ENCODE measurements around the gene CAPNS2.
"Not testable (repeated sequence)": the region's sequence is repeated elsewhere in the genome, so short reads cannot be mapped to it uniquely, and the experiment has no call there.

The CAPNS2 gene

GRCh38 chr16:55569025-55569424, 2.5 kb downstream of the CAPNS2 start:
- no peak for ATAC-seq

DNA sequence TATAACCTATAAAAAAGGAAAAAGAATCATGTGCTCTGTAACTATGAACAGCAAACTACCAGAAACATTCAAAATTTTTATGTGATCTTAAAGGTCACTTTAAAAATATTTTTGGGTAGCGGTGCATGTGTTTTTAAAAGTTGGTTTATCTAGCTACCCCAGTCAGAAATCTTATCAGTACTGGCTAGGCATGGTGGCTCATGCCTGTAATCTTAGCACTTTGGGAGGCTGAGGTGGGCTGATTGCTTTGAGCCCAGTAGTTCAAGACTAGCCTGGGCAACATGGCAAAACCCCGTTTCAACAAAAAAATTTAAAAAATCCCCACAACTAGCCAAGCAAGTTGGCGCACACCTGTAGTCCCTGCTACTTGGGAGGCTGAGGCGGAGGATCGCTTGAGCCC, 3.7 kb downstream of the CAPNS2 start:
- ATAC-seq = no peak

DNA sequence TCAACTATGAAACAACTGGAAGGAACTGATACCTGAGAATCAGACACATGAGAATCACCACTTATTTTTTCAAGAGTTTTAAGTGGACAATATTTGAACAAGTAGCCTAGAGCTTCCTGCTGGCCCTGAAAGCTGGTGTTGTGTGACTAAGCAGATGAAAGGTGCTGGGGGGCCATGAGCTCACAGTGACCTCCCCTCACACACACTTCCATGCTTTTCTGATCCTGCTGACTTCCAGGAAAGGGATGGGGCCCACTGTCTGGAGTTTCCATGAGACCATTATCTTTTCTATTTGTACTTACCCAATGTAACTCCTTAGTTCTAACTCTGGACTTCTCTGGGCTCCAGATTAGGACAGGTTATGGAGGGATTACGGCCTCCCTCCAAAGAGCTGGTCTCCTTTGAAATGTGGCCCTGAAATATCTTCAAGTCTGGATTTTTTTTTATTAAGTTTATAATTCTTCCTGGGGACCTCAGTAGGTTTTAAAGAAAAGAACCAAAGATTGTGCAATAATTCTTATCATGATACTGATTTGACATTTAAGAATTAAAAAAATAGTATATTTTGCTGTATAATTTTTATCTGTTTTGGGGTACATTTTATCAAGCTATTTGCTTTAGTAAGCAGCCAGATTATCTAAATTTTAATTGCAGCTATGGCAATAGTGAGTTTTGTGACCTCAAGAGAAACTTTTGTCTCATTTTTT, 4.9 kb downstream of the CAPNS2 start:
- ATAC-seq = no peak

DNA sequence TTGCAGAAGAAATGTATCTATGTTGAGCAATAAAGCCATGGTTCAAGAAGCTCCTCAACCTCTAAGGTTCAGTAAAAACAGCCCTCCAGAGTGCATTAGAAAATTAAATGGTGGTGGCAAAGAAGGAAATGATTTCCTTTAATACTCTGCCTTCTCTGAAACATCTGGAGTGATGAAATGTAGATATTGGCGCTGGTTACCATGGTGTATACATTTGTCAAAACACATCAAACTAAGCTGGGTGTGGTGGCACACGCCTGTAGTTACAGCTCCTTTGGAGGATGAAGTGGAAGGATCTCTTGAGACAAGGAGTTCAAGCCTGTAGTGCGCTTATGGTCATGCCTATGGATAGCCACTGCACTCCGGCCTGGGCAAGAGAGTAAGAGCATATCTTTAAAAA, 6.0 kb downstream of the CAPNS2 start:
- ATAC-seq = no peak

DNA sequence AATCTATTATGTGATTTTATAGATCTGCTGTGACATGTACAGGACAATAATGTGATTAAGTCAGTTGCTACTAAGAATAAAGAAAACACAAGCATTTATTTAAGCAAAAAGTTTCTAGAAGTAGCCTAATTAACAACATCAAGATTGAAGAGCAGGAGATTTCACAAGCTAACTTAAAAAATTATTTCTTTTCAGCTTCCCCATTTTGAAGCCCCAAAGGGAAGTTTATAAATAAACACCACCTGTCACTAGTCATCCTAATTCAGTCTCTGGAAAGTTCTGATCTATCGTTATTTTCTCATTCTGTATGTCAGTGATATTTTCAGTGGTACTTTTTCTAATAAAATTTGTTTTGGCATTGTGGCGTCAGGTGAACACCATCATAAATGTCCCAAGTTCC, 8.3 kb downstream of the CAPNS2 start:
- ATAC-seq = no peak

DNA sequence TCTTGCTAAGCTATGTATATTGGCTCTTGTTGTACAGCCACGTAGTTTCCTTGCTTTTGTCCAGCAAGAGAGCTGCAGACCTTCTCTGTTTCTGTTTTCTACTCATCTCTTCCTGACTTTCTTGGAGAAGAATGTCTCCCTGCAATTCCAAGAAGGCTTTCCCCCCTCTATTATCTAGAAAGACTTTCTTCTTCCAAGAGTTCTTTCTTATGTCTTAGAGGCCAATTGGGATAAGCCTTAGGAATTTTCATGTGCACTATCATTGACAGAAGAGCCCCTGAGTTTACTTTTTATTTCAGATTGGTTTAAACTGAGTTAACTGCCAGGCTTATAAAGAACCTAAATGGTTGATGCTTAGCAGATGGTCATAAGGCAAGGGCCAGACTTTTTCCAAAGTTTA, 9.0 kb downstream of the CAPNS2 start:
- no peak for ATAC-seq

GRCh38 chr16:55576384-55576783, 9.9 kb downstream of the CAPNS2 start:
- ATAC-seq = no peak

DNA sequence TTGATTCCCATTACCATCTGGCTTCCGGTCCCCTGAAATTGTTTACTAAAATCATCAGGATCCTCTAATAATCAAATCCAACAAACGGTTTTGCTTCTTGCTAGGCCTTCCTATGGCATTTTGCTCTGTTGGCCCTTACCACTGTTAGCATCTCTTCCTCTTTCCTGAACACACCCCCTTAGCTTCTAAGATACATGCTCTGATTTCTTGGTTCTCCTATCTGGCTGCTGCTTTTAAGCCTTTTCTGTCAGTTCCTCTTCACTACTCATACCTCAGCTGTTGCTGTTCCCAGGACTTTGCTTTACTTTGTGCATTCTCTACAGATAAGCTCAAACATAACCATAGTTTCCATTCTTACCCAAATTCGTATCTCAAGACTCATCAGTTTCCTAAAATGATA, 11.4 kb downstream of the CAPNS2 start:
- ATAC-seq = no peak

GRCh38 chr16:55585631-55586030, 19.1 kb downstream of the CAPNS2 start:
- ATAC-seq = no peak

GRCh38 chr16:55588799-55589198, 22.3 kb downstream of the CAPNS2 start:
- ATAC-seq = no peak

DNA sequence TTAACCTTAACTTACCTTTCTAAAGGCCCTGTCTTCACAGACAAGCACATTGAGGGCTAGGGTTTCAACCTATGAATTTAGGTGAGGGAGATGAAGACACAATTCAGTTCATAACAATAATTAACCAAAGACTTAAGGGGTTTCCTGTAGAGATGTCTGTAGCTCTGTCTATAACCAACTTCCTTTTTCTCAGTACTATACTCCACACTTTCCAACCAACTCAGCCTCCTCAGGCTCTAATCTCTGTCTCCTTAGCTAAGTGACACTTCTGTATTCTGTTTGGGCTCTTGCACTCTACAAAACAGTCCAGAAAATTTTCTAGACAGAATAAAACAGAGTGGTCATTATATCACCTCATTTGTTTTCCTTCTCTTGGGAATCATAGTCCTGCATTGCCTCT, 25.8 kb downstream of the CAPNS2 start:
- no peak for ATAC-seq

DNA sequence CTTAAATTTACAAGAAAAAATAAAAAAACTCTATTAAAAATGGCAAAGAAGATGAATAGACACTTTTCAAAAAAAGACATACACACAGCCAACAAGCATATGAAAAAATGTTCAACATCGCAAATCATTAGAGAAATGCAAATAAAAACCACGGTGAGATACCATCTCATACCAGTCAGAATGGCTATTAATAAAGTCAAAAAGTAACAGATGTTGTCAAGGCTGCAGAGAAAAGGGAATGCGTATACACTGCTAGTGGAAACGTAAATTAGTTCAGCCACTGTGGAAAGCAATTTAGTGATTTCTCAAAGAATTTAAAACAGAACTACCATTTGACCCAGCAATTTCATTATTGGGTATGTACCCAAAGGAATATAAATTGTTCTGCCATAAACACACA, 31.4 kb downstream of the CAPNS2 start:
- ATAC-seq = no peak

GRCh38 chr16:55605754-55606336, 39.4 kb downstream of the CAPNS2 start:
- no peak for ATAC-seq

DNA sequence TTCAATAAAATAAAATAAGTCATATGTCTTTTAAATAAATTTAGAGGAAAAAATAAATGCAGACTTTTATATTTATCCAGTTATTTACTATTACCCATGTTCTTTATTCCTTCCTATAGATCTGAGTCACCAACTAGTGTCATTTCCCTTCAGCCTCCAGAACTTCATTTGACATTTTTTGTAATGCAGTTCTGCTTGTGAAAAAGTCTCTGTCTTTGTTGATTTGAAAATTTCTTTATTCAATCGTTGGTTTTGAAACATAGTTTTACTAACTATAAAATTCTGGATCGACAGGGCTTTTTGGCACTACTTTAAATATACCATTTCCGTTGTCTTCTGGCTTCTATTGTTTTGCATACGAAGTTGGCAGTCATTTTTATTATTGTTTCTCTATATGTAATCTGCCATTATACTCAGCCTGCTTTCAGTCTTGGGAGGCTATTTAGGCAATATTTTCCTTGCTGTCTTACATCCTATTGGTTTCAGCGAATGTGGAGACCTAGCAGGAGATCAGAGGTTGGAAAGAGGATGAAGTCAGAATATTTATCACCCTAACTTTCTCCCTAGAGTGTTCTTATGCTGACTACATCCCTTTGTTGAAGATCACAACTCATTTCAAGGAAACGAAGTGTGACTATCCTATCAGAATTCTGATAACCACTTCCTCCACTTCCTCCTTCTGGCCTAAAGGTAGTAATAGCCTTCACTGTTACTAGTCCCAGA, 47.3 kb downstream of the CAPNS2 start:
- ATAC-seq = no peak

DNA sequence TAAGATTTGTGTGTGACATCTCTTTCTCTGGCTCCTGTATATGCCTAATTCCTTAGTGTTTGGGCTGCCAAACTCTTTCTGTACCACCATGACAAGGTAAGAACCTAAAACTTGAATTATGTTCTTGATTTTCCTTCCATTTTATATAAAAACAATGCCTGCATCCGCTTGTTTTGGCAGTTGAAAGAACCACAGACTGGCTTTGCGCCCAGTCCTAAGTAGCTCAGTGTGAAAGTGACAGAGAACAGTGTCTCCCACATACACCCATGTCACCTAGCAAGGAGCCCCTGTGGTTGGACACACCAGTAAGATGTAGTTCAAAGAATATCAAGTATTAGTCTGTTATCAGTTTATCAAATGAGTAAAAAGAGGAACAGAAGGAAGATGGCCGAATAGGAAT, 48.6 kb downstream of the CAPNS2 start:
- ATAC-seq = no peak

- ATAC-seq = not testable (repeated sequence)
Observed at GRCh38 chr16:55615670-55616069, 49.2 kb downstream of the CAPNS2 start.

Measured in activated CD4-positive, CD25-positive, alpha-beta regulatory T cell treated with anti-CD3 and anti-CD28 coated beads, Interleukin-2, amount 50 U/mL, for 24 hours (primary cell).